NCI-H1105 treated with DMSO at 0.1 percent for 48 hours (cell line): ENCODE measurements around the gene MAB21L4.

ENCODE experiments used
- DNase-seq: peaks from one replicate; lab custom pipeline; 2025; lab: John Stamatoyannopoulos, UW

MAB21L4 gene

DNA sequence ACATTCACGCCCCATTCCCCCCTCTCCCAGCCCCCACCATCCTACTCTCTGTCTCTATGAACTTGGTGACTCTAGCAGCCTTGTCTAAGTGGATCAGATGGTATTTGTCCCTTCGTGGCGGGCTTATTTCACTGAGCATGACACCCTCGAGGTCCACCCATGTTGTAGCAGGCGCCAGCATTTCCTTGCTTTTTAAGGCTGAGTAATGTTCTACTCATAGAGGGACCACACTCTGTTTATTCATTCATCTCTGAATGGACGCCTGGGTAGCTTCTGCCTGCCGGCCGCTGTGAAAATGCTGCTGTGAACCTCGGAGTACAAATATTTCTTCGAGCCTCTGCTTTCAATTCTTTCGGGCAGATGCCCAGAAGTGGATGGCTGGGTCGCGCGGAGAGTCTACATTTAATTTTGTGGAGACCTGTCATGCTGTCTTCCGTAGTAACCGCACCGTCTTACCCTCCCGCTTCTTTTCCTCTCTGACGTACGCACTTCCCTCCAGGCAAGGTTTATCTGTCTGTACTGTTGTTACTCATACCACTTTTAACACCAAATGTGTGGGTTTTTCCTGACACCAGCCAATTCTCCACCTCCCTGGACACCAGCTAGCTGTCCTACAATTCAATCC lies 15.8 kb upstream of the MAB21L4 start:
- DNase-seq, result no peak

DNA sequence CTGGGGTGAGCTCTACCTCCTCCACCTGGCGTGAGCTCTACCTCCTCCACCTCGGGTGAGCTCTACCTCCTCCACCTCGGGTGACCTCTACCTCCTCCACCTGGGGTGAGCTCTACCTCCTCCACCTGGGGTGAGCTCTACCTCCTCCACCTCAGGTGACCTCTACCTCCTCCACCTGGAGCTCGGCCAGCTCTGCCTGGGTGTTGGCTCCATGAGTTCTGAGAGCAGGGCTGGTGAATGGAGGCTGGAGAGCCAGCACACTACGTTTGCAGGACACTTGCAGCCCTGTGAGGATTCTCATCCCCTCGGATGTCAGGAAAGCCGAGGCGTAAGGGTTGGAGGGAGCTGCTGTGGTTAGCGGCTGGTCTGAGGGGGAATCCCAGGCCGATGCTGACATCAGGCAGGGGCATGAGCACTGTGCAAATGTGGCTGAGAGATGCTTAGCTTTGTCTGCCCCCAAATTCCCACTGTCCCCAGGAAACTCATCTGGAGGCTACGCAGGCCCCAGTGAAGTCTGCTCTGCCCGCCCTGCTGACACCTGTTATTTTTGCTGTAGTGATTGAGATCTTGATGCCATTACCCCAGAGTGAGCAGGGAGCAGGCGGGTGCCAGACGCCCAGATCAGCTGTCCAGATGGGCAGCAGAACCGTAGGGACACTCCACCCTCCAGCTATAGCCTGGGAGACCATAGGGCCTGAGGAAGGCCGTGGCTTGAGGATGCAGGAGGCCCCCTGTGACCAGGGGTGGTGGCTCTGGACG lies 13.4 kb upstream of the MAB21L4 start:
- DNase-seq, result no peak

DNA sequence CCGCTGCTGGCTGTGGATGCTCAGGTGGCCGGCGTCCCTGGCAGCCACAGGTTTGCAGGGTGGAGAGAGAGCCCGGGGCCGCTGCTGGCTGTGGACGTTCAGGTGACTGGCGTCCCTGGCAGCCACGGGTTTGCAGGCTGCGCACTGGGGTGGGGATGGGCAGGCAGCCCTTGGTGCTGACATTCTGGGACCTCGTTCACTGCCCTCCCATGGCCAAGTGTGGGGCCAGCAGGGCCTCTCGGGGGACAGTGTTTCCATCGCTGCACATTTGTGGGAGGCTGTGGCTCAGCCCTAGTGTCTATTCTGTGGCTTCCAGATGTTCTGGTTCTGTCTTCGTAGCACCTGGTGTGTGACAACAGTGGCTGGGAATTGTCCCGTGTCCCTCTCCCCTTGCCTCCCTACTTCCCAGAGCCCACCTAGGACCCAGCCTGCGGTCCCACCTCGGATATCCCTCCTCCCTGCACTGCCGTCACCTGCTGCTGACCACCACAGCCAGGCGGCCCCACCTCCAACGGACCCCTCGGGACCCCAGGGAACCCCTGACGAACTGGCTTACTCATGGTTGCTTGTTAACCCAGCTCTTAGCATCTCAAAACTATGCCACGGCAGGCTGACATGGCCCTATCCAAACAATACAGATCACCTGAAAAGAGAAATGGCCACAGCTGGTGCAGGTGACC lies 11.1 kb upstream of the MAB21L4 start:
- DNase-seq, result no peak

- DNase-seq, result no peak
Observed at GRCh38 chr2:240906141-240906910, 10.4 kb upstream of the MAB21L4 start, which contains the start of gene CROCC2. TSS of gene CROCC2 (plus strand) at chr2:240906336. CDS start at chr2:240906514, 178 bp downstream.

DNA sequence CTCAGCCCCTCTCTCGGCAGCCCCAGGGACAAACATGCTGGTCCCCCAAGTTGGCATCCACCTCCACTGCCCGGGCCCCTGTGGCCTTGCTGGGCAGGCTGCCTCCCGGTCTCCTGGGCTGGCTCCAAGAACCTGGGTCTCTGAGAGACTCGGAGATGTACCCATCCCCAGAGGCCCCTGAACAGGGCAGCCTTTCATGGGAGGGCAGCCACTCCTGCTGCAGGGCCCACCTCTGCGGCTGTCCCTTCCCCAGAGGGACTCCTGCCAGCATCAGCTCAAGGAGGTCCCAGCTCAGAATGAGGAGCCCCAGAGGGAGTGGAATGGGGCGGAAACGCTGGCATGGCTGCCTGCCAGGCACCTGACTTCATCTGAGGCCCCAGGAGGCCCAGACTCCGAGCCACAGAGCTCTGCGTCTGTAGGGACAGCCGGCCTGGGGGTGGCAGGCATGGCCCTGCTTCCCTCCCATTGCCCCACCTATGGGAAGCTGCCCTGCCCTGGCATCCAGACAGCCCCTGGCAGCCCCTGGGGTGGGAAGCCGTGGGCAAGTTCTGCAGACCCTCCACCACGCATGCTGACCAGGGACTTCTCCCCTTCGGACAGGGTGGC lies 9.3 kb upstream of the MAB21L4 start:
- no peak for DNase-seq

DNA sequence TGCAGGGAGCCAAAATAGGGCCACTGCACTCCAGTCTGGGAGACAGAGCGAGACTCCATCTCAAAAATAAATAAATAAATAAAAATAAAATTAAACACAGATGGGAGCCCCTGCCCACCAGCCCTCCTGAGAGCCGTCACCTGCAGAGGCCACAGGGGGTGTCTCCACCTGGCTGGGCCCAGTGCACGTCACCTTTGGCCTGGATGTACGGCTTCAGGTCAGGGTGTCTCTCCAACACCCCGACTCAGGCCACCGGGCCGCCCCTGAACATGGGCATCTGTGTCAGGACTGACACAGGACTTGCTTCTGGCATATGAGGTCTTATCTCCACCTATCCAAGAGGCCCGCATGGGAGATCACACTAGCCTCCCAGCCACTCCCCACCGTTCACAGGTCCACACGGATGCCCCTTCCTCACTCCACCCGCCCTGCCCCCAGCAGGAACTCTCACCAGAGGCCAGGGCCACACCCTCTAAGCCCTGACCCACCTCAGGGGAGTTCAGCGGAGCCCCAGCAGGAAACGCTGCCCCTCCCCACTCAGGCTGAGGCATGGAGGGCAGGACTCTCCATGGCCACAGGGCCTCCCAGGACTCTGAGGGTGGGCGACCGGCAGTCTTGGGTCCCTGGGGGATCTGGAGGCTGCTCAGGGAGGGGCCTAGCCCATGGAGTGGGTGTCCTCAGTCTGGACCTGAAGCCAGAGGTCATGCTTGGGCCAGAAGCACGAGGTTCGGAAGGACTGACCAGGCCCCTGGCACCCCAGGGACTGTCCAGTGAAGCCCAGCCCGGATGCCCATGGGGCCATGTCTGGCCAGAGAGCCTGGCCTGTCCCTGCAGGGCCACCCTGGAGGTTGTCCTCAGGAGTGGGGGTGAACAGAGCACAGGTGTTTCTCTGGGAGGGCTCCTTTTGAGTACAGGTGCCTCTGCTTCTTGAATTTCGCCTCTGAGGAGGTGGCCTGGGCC lies 8.5 kb upstream of the MAB21L4 start:
- DNase-seq, result no peak

DNA sequence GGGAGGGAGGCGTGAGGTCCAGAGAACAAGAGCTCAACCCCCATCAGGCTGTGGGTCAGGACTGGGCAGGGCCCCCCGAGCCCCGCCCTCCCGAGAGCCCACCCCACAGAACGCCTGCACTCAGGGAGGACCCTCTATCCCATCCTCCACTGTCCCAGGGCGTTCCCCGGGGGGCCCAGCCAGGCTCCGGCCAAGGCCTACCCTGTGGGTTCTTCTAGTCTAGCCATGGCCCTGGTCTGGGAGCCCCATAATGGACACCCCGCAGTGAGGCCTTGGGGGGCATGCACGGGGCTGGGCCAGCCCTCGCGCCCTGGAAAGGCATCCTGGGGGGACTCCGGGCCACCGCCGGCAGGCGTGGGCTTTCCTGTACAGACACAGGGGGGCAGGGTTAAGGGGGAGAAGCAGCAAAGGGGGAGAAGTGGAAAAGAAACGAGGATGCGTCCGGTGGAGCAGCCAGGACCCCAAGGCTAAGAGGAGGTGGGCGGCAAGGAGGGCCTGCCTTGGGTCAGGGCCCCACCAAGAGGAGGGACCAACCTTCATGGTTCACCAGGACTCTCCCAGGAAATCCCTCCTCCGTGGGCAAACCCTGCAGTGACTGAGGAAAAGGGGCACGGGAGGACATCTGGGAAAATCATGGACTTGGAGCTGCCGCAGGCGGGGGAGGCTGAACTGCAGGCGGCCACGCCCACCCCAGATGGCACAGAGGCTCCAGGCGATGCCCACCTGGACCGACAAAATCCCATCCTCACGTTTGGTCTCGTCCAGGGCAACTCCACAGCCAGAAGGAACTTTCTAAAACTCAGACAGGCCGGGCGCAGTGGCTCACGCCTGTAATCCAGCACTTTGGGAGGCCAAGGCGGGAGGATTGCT lies 7.5 kb upstream of the MAB21L4 start:
- no peak for DNase-seq

GRCh38 chr2:240902615-240903041 lies 6.7 kb upstream of the MAB21L4 start:
- DNase-seq, result no peak

GRCh38 chr2:240901986-240902614 lies 6.1 kb upstream of the MAB21L4 start:
- DNase-seq, result no peak

DNA sequence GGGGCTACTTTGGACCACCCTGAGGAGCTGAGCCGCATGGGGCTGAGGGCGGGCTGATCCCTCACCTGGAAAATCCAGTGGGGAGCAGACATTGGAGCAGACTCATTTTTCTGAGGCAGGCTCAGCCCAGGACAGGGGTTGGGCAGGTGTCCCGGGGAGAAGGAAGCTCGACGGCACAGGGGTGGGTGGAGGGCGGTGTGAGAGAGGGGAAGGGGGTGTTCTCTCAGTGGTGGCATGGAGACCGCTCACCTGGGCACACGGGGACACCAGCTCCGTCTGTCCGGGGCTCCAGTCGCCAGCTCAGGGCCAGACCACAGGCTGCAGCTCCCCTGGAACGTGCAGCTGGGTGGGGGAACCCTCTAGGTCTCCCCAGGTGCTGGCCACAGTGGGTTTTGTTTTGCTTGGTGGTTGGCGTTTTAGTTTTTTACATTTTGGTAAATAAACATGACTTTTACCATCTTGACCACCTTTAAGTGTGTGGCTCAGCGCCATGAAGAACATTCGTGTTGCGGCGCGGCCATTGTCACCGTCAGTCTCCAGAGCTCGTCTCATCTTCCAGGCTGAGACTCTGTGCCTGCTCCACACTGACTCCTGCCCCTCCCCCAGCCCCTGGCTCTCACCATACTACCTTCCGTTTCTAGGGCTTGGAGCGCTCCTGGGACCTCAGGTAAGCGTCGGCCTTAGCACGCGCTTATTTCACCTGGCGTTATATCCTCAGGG lies 4.3 kb upstream of the MAB21L4 start:
- DNase-seq, result no peak

GRCh38 chr2:240899468-240899865 lies 3.5 kb upstream of the MAB21L4 start:
- DNase-seq, result no peak

GRCh38 chr2:240898731-240899467 lies 2.9 kb upstream of the MAB21L4 start:
- no peak for DNase-seq

DNA sequence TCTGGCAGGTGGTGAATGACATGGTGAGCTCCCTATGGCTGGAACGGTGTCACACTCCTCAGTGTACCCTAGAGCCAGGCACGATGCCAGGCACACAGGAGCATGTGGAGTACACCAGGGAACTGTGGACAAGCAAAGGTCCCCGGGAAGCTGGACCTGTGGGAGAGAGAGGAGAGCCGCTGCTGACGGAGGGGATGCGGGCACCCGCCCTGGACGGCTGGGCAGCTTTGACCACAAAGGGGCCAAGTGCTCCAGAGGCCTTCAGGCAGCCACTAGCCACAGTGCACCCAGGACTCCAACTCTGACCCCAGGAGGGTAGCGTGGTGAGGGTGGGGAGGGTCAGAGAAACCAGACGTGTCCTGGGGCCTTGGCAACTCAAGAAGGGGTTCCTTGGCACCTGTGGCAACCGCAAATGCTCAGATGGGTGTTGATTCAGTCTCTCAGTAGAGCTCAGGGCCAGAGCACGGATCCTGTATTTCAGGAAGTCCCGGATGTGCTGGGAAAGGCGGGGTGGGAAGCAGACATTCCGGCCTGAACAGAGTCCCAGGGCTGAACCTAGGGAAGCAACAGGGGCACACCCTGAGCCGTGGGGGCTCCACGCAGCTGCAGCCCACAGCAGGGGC lies 2.3 kb upstream of the MAB21L4 start:
- DNase-seq, result no peak

- DNase-seq, result peak; percentile 82
Observed at GRCh38 chr2:240896871-240897692, 1.1 kb upstream of the MAB21L4 start.

DNA sequence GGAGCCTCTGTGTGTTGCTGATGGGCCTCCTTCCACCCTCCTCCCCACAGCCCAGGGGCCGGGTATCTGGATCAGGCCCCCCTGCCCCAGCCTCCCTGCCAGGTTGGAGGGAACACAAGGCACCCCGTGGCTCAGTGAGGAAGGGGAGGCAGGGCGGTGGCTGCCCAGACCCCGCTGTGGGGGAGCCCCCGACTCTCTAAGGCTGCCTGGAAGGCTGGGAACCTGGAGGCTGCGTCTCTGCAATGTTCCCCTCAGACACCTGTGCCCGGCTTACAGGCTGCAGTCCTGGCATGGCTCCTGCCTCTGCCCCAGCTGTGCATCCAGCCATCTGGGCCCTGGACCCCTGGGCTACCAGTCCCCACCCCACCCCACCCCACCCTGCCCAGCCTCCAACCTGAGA lies 438 bp upstream of the MAB21L4 start:
- DNase-seq, result no peak

- no peak for DNase-seq
Observed at GRCh38 chr2:240894836-240895558, 959 bp downstream of the MAB21L4 start.
